HL-60 (cell line): Measurements from ENCODE around the gene EBF3.

Experiments used
- POLR2AphosphoS5 ChIP-seq: IDR thresholded peaks from 2 replicates; pipeline ENCODE4 v1.6.1; 2012; ENCODE audit warnings: low read depth
- TF ChIP-seq, protein P1 (sequence below): IDR thresholded peaks from one replicate; pipeline ENCODE4 v1.5.1; 2011; ENCODE audit warnings: low read length, control low read depth, inconsistent platforms; ENCODE audit not compliant: insufficient read depth
- TF ChIP-seq, protein P2 (sequence below): IDR thresholded peaks from 2 replicates; pipeline ENCODE4 v1.6.1; 2012; ENCODE audit warnings: low read depth; ENCODE audit not compliant: insufficient replicate concordance

DNA sequence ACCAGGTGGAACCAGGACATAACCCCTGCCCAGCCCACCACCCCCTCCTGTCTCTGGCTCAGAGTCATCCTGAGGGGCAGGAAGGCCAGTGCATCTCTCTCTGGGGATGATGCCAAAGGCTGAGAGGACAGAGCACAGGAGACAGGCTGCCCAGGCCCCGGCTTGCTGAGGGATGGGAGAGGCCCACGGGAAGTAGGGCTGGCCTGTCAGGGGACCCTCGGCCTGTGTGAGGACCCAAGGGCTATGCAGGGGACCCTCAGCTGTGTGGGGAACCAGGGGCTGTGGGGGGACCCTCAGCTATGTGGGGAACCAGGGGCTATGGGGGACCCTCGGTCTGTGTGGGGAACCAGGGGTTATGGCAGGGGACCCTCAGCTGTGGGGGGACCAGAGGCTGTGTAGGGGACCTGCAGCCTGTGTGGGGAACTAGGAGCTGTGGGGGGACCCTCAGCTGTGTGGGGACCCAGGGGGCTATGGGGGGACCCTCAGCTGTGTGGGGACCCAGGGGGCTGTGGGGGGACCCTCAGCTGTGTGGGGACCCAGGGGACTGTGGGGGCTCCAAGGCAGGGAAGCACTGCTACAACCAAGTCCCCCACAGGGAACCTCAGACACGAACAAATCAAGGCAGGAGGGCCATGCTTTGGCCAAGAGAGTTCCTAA is 27.7 kb downstream of the EBF3 start:
- TF ChIP-seq, protein P1, sequence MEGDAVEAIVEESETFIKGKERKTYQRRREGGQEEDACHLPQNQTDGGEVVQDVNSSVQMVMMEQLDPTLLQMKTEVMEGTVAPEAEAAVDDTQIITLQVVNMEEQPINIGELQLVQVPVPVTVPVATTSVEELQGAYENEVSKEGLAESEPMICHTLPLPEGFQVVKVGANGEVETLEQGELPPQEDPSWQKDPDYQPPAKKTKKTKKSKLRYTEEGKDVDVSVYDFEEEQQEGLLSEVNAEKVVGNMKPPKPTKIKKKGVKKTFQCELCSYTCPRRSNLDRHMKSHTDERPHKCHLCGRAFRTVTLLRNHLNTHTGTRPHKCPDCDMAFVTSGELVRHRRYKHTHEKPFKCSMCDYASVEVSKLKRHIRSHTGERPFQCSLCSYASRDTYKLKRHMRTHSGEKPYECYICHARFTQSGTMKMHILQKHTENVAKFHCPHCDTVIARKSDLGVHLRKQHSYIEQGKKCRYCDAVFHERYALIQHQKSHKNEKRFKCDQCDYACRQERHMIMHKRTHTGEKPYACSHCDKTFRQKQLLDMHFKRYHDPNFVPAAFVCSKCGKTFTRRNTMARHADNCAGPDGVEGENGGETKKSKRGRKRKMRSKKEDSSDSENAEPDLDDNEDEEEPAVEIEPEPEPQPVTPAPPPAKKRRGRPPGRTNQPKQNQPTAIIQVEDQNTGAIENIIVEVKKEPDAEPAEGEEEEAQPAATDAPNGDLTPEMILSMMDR, result no peak
- TF ChIP-seq, protein P2, sequence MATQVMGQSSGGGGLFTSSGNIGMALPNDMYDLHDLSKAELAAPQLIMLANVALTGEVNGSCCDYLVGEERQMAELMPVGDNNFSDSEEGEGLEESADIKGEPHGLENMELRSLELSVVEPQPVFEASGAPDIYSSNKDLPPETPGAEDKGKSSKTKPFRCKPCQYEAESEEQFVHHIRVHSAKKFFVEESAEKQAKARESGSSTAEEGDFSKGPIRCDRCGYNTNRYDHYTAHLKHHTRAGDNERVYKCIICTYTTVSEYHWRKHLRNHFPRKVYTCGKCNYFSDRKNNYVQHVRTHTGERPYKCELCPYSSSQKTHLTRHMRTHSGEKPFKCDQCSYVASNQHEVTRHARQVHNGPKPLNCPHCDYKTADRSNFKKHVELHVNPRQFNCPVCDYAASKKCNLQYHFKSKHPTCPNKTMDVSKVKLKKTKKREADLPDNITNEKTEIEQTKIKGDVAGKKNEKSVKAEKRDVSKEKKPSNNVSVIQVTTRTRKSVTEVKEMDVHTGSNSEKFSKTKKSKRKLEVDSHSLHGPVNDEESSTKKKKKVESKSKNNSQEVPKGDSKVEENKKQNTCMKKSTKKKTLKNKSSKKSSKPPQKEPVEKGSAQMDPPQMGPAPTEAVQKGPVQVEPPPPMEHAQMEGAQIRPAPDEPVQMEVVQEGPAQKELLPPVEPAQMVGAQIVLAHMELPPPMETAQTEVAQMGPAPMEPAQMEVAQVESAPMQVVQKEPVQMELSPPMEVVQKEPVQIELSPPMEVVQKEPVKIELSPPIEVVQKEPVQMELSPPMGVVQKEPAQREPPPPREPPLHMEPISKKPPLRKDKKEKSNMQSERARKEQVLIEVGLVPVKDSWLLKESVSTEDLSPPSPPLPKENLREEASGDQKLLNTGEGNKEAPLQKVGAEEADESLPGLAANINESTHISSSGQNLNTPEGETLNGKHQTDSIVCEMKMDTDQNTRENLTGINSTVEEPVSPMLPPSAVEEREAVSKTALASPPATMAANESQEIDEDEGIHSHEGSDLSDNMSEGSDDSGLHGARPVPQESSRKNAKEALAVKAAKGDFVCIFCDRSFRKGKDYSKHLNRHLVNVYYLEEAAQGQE, result no peak
- no peak for TF ChIP-seq POLR2AphosphoS5
